Measurements from ENCODE around the gene WNT5B. TPM values are rescaled to one million over a fixed set of nuclear protein-coding genes. Genes with fewer than 3 reads are reported as not detected.

The WNT5B gene
- total and polyA plus RNA-seq, 3 donors from 2014 or later: 4.6 to 5.8 (median 4.9) TPM

DNA sequence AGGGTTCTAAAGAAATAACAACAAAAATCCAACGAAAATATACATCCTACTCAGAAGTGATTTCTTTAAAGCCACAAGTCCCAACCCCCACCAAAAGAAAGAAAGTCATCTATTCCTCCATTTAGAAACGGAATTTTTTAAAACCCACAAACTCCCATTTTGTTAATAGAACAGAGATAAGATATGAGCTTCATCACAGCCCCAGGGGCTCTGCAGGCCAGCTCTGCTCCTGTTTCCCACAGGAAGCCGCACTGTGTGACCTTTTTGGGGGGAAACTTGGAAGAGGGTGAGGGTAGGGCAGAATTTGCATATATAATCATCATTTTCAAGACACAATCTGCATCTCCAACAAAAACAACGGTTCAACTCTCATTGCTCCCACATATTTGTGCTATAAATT lies 37.5 kb upstream of the WNT5B start:
- DNase-seq: no peak
- WGBS, 2 donors: 13 to 14% methylated on average over 4 of the region's 4 CpGs
- intact Hi-C loops (cut with DNase I; ENCODE audit: low total_unique reads): no loop called here
- H3K9me3 ChIP-seq: no peaks in the 10 kb centered on the region
- H3K27ac ChIP-seq: peak overlapping the region; percentile 4 to 5
- no peaks in the 10 kb centered on the region for H3K27me3 ChIP-seq
- peaks cover 31% of the 10 kb centered on the region for H3K4me1 ChIP-seq
- no peak for TF ChIP-seq POLR2A (IDR thresholded peaks at IDR 0.05)
- TF ChIP-seq, protein P1, sequence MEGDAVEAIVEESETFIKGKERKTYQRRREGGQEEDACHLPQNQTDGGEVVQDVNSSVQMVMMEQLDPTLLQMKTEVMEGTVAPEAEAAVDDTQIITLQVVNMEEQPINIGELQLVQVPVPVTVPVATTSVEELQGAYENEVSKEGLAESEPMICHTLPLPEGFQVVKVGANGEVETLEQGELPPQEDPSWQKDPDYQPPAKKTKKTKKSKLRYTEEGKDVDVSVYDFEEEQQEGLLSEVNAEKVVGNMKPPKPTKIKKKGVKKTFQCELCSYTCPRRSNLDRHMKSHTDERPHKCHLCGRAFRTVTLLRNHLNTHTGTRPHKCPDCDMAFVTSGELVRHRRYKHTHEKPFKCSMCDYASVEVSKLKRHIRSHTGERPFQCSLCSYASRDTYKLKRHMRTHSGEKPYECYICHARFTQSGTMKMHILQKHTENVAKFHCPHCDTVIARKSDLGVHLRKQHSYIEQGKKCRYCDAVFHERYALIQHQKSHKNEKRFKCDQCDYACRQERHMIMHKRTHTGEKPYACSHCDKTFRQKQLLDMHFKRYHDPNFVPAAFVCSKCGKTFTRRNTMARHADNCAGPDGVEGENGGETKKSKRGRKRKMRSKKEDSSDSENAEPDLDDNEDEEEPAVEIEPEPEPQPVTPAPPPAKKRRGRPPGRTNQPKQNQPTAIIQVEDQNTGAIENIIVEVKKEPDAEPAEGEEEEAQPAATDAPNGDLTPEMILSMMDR (IDR thresholded peaks at IDR 0.05): no peak
- H3K4me3 ChIP-seq: peak overlapping the region; percentile 2 to 83
- H3K36me3 ChIP-seq (ENCODE audit: low read depth, missing control alignments): no peaks in the 10 kb centered on the region

DNA sequence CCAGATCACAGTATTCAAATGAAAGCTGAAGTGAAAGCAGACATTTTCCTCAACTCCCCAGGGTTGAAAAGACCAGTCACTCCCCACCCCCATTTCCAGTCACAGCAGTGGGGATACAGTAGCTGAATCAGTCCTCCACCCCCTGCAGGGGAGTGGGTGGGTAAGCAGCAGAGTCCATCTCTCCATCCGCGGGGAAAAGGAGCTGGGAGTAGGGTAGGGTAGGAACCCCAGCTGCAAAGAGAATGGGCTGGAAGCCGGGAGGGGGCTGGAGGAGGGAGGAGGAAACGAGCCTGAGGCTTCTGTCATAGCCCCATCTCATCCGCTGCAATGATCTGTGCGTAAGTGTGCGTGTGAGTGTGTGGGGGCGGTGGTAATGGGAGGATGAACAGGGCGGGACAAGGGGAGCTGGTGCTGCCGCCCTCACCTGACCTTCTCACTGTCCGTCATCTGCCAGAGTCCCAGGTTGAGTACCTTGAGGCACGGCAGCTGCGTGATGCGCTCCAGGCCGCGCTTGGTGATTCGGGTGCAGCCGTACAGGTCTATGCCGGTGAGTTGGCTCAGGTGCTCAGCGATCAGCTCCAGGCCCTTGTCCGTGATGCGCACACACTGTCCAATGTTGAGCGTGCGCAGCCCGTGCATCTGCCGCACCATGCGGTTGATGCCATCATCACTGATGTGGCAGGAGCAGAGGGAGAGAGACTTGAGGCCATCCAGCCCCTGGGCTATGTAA lies 36.4 kb upstream of the WNT5B start:
- H3K36me3 ChIP-seq (ENCODE audit: low read depth, missing control alignments): no peaks in the 10 kb centered on the region
- WGBS, 2 donors: 14 to 26% methylated on average over 13 to 26 of the region's 27 CpGs
- peak overlapping the region; percentile 83 to 86 for H3K4me3 ChIP-seq
- no peaks in the 10 kb centered on the region for H3K9me3 ChIP-seq
- peak; percentile 61 for DNase-seq
- TF ChIP-seq, protein P1 (IDR thresholded peaks at IDR 0.05): no peak
- TF ChIP-seq POLR2A (IDR thresholded peaks at IDR 0.05): no peak
- no peaks in the 10 kb centered on the region for H3K27me3 ChIP-seq
- intact Hi-C loops (cut with DNase I; ENCODE audit: low total_unique reads): no loop called here
- H3K27ac ChIP-seq: peak overlapping the region in 1 of 2 donors; percentile 91
- H3K4me1 ChIP-seq: peaks cover 35% of the 10 kb centered on the region

DNA sequence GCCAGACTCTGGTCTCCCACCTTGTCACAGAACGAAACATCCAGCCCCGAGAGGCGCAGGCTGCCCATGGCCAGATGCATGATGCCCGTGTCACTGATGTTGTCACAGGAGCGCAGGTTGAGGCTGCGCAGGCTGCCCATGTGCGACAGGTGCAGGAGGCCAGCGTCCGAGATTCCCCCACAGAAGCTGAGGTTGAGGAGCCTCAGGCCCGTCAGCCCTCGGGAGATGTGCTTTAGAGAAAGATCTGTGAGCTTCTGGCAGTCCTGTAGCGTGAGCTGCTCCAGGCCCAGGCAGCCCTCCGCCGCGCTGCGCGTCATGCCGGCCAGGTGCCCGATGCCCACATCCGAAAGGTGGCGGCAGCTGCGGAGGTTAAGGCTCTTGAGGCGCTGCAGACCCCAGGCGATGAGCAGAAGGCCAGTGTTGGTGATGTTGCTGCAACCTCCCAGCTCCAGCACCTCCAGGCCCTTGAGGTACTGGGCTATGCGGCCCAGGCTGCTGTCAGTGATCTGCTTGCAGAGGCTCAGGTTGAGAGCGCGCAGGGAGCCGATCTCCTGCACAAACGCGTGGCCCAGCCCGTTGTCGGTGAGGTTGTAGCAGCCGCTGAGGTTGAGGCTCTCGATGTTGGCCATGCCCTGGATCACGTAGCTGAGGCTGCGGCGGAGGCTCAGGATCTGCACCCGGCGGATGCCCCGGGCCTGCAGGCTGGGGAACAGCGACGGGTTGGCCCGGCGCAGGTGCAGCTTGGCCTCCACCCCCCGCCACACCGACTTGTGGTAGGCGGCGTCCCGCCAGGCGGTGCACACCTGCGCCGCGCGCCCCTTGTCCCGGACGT lies 35.6 kb upstream of the WNT5B start:
- peaks cover 35% of the 10 kb centered on the region for H3K4me1 ChIP-seq
- peak; percentile 59 for DNase-seq
- H3K36me3 ChIP-seq (ENCODE audit: low read depth, missing control alignments): no peaks in the 10 kb centered on the region
- no peaks in the 10 kb centered on the region for H3K9me3 ChIP-seq
- intact Hi-C loops (cut with DNase I; ENCODE audit: low total_unique reads): no loop called here
- H3K4me3 ChIP-seq: peak overlapping the region; percentile 83 to 86
- 7 to 33% methylated on average over 3 to 42 of the region's 56 CpGs for WGBS, 2 donors
- no peaks in the 10 kb centered on the region for H3K27me3 ChIP-seq
- H3K27ac ChIP-seq: peak overlapping the region; percentile 55 to 91
- TF ChIP-seq, protein P1 (IDR thresholded peaks at IDR 0.05): no peak
- no peak for TF ChIP-seq POLR2A (IDR thresholded peaks at IDR 0.05)

DNA sequence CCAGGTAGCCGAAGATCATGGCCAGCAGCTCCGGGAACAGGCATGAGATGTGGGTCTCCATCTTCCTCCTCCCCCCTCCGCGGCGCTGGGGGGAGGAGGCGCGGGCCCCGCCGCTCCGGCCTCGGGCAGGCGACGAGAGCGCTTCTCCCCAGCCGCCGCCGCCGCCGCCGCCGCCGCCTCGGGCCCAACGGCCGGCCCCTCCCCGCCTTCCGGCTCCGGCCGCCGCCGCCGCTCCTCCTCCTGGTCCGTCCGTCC lies 35.1 kb upstream of the WNT5B start:
- H3K36me3 ChIP-seq (ENCODE audit: low read depth, missing control alignments): no peaks in the 10 kb centered on the region
- DNase-seq: no peak
- H3K9me3 ChIP-seq: no peaks in the 10 kb centered on the region
- H3K27ac ChIP-seq: peak overlapping the region; percentile 55 to 91
- TF ChIP-seq, protein P1 (IDR thresholded peaks at IDR 0.05): no peak
- no peak for TF ChIP-seq POLR2A (IDR thresholded peaks at IDR 0.05)
- 0% methylated on average over 14 of the region's 34 CpGs; no CpG with 5 or more reads in 1 of the 2 donors for WGBS, 2 donors
- H3K4me1 ChIP-seq: peaks cover 35% of the 10 kb centered on the region
- H3K4me3 ChIP-seq: peak overlapping the region; percentile 83 to 86
- H3K27me3 ChIP-seq: no peaks in the 10 kb centered on the region
- intact Hi-C loops (cut with DNase I; ENCODE audit: low total_unique reads): no loop called here
